HFFc6 (cell line): ENCODE results near the gene SLC25A52. TPM values are rescaled to one million over a fixed set of nuclear protein-coding genes. Genes with fewer than 3 reads are reported as not detected.

Source experiments
- DNase-seq: peaks from one replicate; pipeline ENCODE4 v3.0.0-alpha.2; 2018
- H3K27ac Mint-ChIP-seq: 2 replicates; pipeline ENCODE4 v1.8.0; 2020; ENCODE audit warnings: mild to moderate bottlenecking, mixed read lengths
- H3K27me3 Mint-ChIP-seq: 2 replicates; pipeline ENCODE4 v1.8.0; 2021; ENCODE audit warnings: mild to moderate bottlenecking, moderate library complexity, mixed read lengths; ENCODE audit not compliant: insufficient read depth
- H3K36me3 Mint-ChIP-seq: 2 replicates; pipeline ENCODE4 v1.8.0; 2021; ENCODE audit warnings: low read depth, mixed read lengths
- H3K4me1 Mint-ChIP-seq: 2 replicates; pipeline ENCODE4 v1.8.0; 2020; ENCODE audit warnings: low read depth, mixed read lengths
- H3K4me3 Mint-ChIP-seq: 2 replicates; pipeline ENCODE4 v1.8.0; 2020; ENCODE audit warnings: mild to moderate bottlenecking, moderate library complexity, mixed read lengths
- H3K9me3 Mint-ChIP-seq: 2 replicates; pipeline ENCODE4 v1.8.0; 2020; ENCODE audit warnings: mild to moderate bottlenecking, mixed read lengths
- CTCF ChIP-seq: fragments of 200-600 bp; sonication (generic); IDR thresholded peaks from 2 replicates; pipeline ENCODE4 v1.5.0; 2021; ENCODE audit warnings: antibody characterized with exemption, mild to moderate bottlenecking
- total RNA-seq, 6 experiments: library from RNA; stranded (reverse); fragmentation: NEBNext Ultra II Directional; extraction: Animal tissue kit (Norgen Biotek cat#: 25700); gene quantifications; 2 replicates in 1 of 6; 3 replicates in 5 of 6; pipeline ENCODE4 v1.2.3, GENCODE V29; 2021

Gene SLC25A52
- total RNA-seq, 6 experiments from 2014 or later = not detected

GRCh38 chr18:31719363-31720006, 41.2 kb downstream of the SLC25A52 start:
- DNase-seq = no peak
- H3K27me3 Mint-ChIP-seq = peaks cover 6% of the 10 kb centered on the region
- H3K4me1 Mint-ChIP-seq = no peaks in the 10 kb centered on the region
- H3K36me3 Mint-ChIP-seq = no peaks in the 10 kb centered on the region
- H3K27ac Mint-ChIP-seq = no peak overlapping the region
- H3K9me3 Mint-ChIP-seq = peaks cover 15% of the 10 kb centered on the region; the same call in 1 of the 2 replicates
- no peak overlapping the region for H3K4me3 Mint-ChIP-seq
- no peak for TF ChIP-seq CTCF

- no peaks in the 10 kb centered on the region for H3K36me3 Mint-ChIP-seq
- DNase-seq = no peak
- H3K9me3 Mint-ChIP-seq = peaks cover 15% of the 10 kb centered on the region; the same call in 1 of the 2 replicates
- H3K27me3 Mint-ChIP-seq = peaks cover 4% of the 10 kb centered on the region
- H3K27ac Mint-ChIP-seq = no peak overlapping the region
- no peaks in the 10 kb centered on the region for H3K4me1 Mint-ChIP-seq
- H3K4me3 Mint-ChIP-seq = no peak overlapping the region
- TF ChIP-seq CTCF = no peak
These were observed 42.3 kb downstream of the SLC25A52 start for GRCh38 chr18:31718386-31718785.

- Mint-ChIP-seq H3K27ac (no peak overlapping the region), H3K36me3 (no peaks in the 10 kb centered on the region), H3K4me1 (no peaks in the 10 kb centered on the region), H3K9me3 (peaks cover 15% of the 10 kb centered on the region; the same call in 1 of the 2 replicates), H3K27me3 (peaks cover 3% of the 10 kb centered on the region), H3K4me3 (no peak overlapping the region)
- DNase-seq = no peak
- no peak for TF ChIP-seq CTCF
These were observed 44.3 kb downstream of the SLC25A52 start for GRCh38 chr18:31716362-31716761.

- H3K4me3 Mint-ChIP-seq = no peak overlapping the region
- no peak for DNase-seq
- H3K4me1 Mint-ChIP-seq = no peaks in the 10 kb centered on the region
- no peaks in the 10 kb centered on the region for H3K27me3 Mint-ChIP-seq
- peaks cover 2% of the 10 kb centered on the region; the same call in 1 of the 2 replicates for H3K9me3 Mint-ChIP-seq
- no peak for TF ChIP-seq CTCF
- H3K36me3 Mint-ChIP-seq = no peaks in the 10 kb centered on the region
- no peak overlapping the region for H3K27ac Mint-ChIP-seq
These were observed 49.1 kb downstream of the SLC25A52 start for GRCh38 chr18:31711365-31712172.

GRCh38 chr18:31710826-31711225, 49.9 kb downstream of the SLC25A52 start:
- Mint-ChIP-seq H3K9me3 (no peaks in the 10 kb centered on the region; the same call in 1 of the 2 replicates), H3K27ac (no peak overlapping the region), H3K27me3 (no peaks in the 10 kb centered on the region), H3K4me3 (no peak overlapping the region), H3K36me3 (no peaks in the 10 kb centered on the region), H3K4me1 (no peaks in the 10 kb centered on the region)
- no peak for TF ChIP-seq CTCF
- no peak for DNase-seq

Other genes starting within 250 kb of the SLC25A52 start
- not detected for gene TTR, start 169.0 kb downstream of the SLC25A52 start, total RNA-seq
- not detected for gene B4GALT6, start 76.3 kb downstream of the SLC25A52 start, total RNA-seq
- gene TRAPPC8, start 182.2 kb upstream of the SLC25A52 start, total RNA-seq = 10 to 100 TPM; 26.0 to 31.4 (median 29.1) TPM